ENCODE data around the gene LZTS3.
A peak's percentile ranks its signal among the peaks of the same experiment; 100 is the strongest.
"Not testable (repeated sequence)": the region's sequence is repeated elsewhere in the genome, so short reads cannot be mapped to it uniquely, and the experiment has no call there.

LZTS3 gene

DNA sequence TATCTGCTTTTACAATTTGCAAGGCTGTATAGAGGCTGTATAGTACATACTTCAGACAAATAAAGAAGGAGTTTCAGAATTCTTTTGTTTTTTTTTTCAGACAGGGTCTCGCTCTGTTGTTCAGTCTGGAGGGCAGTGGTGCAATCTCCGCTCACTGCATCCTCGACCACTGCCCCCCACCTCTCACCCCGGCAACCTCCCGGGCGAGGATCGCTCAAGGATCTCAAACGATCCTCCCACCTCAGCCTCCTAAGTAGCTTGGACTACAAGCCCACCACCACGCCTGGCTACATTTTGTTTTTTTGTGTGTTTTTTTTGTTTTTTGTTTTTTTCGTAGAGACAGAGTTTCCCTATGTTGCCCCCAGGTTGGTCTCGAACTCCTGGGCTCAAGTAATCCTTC, 15.5 kb downstream of the LZTS3 start:
- H3K4me3 ChIP-seq (ENCODE audit: low read length) = peak overlapping the region; percentile 96
- DNase-seq (ENCODE audit: low read depth) = no peak
- TF ChIP-seq, protein P1, sequence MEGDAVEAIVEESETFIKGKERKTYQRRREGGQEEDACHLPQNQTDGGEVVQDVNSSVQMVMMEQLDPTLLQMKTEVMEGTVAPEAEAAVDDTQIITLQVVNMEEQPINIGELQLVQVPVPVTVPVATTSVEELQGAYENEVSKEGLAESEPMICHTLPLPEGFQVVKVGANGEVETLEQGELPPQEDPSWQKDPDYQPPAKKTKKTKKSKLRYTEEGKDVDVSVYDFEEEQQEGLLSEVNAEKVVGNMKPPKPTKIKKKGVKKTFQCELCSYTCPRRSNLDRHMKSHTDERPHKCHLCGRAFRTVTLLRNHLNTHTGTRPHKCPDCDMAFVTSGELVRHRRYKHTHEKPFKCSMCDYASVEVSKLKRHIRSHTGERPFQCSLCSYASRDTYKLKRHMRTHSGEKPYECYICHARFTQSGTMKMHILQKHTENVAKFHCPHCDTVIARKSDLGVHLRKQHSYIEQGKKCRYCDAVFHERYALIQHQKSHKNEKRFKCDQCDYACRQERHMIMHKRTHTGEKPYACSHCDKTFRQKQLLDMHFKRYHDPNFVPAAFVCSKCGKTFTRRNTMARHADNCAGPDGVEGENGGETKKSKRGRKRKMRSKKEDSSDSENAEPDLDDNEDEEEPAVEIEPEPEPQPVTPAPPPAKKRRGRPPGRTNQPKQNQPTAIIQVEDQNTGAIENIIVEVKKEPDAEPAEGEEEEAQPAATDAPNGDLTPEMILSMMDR (conservative IDR thresholded peaks at IDR 0.05; ENCODE audit: low read length) = no peak

DNA sequence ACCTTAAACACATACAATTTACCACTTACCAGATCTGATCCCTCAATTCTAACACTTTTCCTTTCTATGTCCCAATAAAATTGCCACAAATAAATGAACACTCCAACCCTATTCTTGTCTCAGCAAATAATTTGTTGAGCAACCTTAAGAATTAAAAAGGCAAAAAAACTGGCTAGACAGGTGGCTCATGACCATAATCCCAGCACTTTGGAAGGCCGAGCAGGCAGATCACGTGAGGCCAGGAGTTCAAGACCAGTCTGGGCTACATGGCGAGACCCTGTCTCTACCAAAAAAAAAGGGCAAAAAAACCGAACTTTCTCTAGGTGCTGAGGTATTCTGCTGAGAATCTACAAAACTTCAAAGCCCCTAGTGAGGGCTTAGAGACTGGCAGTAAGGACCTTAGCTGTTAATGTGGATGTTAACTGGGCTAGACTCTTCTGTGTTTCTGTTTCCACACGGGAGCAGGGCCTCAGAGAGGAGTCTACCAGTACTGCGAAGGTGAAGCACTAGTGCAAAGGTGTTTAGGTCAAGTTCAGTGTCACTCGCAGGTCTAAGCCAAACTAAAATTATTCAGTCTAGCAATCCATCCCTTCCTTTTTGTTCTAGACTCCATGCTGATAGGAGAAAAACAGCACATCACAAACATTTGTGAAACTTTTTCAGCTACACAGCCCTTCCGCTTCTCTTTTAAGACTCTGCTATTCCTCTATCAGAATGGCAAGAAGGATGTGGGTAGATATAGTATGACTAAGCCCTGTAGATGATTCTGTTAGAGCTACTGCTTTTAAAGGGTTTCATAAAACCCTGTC, 16.3 kb downstream of the LZTS3 start:
- no peak for DNase-seq (ENCODE audit: low read depth)
- TF ChIP-seq, protein P1 (conservative IDR thresholded peaks at IDR 0.05; ENCODE audit: low read length) = no peak
- no peak overlapping the region for H3K4me3 ChIP-seq (ENCODE audit: low read length)

DNA sequence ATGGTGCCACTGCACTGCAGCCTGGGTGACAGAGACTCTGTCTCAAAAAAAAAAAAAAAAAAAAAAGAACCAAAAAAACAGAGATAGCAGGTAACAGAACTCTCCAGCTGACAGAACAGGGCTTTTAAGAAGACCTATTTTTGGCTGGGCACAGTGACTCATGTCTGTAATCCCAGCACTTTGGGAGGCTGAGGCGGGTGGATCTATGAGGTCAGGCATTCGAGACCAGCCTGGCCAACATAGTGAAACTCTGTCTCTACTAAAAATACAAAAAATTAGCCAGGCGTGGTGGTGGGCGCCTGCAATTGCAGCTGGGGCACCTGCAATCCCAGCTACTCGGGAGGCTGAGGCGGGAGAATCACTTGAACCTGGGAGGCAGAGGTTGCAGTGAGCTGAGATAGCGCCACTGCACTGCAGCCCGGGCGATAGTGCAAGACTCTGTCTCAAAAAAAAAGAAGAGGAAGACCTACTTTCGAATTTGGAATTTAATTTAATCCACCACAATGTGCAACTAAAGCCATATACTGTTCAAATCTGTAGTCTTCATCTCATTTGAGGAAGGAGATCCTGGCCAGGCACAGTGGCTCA, 21.2 kb downstream of the LZTS3 start:
- DNase-seq (ENCODE audit: low read depth); H3K4me3 ChIP-seq (ENCODE audit: low read length): not testable (repeated sequence)

DNA sequence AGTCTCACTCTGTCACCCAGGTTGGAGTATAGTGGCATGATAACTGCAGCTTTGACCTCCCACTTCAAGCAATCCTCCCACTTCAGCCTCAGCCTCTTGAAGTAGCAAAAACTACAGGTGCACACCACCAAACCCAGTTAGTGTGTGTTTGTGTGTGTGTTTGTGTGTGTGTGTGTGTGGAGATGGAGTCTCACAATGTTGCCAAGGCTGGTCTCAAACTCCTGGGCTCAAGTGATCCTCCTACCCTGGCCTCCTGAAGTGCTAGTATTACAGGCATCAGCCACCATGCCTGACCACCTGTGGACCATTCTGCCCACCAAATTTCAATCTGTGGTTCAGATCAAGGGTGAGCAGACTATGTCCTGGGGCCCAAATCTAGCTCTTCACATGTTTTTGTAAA, 22.4 kb downstream of the LZTS3 start:
- DNase-seq (ENCODE audit: low read depth) = no peak
- TF ChIP-seq, protein P1 (conservative IDR thresholded peaks at IDR 0.05; ENCODE audit: low read length) = no peak
- no peak overlapping the region for H3K4me3 ChIP-seq (ENCODE audit: low read length)

DNA sequence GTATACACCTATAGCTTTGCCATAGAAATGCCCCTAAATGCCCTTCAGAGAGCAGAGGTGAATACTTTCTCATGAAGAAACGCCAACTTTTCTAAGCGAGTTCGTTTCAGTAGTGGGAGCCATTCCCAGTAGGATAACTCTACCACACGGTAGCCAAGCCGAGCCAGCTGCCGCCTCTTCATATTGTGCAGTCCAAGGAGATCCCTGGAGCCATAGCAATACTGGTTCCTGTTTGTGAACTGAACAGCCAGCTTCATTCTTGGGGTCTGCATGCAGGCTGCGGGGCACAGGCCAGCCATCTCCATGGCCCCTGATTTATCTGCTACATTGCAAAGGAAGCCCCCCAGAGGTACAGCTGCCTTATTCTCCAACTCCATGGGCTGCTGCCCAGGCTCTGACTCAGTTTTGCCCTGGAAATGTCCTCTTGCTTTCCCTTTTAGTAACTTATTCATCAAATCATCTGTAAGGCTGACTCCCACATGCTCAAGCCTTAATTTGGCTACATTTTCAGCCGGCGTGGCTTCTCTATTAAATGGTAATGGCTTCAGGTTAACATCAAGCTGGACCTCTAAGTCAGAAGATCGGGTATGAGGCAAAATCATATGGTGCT, 26.5 kb downstream of the LZTS3 start:
- H3K4me3 ChIP-seq (ENCODE audit: low read length) = no peak overlapping the region
- DNase-seq (ENCODE audit: low read depth) = no peak
- TF ChIP-seq, protein P1 (conservative IDR thresholded peaks at IDR 0.05; ENCODE audit: low read length) = no peak

DNA sequence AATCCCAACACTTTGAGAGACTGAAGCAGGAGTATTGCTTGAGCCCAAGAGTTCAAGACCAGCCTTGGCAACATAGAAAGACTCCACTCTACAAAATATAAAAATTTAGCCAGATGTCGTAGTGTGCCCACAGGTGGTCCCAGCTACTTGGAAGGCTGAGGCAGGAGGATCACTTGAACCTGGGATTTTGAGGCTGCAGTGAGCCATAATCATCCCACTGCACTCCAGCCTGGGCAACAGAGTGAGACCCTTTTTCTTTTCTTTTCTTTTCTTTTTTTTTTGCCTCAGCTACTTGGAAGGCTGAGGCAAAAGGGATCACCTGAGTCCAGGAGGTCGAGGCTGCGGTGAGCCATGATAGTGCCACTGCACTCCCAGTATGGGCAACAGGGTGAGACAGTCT, 31.6 kb downstream of the LZTS3 start:
- no peak for DNase-seq (ENCODE audit: low read depth)
- TF ChIP-seq, protein P1 (conservative IDR thresholded peaks at IDR 0.05; ENCODE audit: low read length) = no peak
- H3K4me3 ChIP-seq (ENCODE audit: low read length) = no peak overlapping the region

DNA sequence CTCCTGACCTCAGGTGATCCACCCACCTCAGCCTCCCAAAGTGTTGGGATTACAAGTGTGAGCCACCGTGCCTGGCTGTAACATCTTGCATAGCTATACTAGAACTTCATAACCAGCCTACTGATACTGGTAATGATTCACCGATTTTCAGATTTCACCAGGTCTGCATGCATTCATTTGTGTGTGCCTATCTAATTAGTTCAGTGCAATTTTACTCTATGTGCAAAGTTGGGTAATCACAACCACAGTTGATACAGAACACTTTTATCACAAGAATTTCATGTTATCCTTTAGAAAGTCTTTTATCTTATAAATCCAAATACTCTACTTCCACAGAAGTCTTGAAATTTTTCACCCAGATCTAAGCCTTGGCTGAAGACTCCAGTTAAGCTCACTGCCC, 35.9 kb downstream of the LZTS3 start:
- no peak for DNase-seq (ENCODE audit: low read depth)
- TF ChIP-seq, protein P1 (conservative IDR thresholded peaks at IDR 0.05; ENCODE audit: low read length) = no peak
- H3K4me3 ChIP-seq (ENCODE audit: low read length) = no peak overlapping the region
